GM15510 (cell line): Measurements from ENCODE around the gene PLEKHA7.

Experiments used
- POLR2A ChIP-seq: IDR thresholded peaks from 3 replicates; pipeline ENCODE4 v1.6.1; 2011; ENCODE audit warnings: borderline replicate concordance; ENCODE audit not compliant: insufficient read length; ENCODE audit errors: extremely low read depth

Gene PLEKHA7

DNA sequence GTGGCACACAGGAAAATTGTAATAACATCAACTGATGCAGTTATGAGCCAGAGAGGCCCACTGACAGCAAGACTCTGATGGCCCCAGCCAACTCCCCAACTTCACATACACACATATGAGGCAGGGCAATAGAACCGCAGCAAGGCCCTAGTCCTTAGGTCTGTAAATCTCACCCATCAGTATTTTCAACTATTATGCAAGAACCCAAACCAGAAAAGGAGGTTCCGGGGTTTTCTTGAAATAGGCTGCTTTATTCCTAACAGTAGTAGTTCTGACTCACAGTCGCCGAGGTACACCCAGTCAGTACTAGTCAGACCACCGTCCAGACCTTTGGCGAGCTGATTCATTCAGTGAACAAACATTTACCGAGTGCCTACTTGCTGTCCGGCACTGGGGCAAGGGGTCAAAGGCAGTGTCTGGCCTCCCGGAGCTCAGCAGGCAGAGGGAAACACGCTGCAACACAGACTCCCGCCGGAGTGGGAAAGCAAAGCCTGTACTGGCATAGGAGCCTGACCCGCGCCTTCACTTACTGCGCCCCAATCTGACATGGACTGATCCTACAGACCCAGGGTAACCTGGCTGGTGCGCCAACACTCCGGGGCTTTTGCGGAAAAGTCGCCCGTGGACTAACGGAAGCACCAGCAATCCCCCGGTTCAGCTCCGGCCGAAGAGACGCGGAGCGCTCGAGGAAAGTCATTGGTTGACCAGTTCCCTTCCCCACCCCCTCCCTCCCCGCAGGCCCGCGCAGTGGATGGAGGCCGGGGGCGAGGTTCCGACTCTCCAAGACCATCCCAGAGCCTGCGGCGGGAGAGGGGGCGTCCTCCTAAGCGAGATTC, 1.3 kb downstream of the PLEKHA7 start:
- no peak for TF ChIP-seq POLR2A

GRCh38 chr11:17012179-17012578, 2.0 kb downstream of the PLEKHA7 start:
- no peak for TF ChIP-seq POLR2A

DNA sequence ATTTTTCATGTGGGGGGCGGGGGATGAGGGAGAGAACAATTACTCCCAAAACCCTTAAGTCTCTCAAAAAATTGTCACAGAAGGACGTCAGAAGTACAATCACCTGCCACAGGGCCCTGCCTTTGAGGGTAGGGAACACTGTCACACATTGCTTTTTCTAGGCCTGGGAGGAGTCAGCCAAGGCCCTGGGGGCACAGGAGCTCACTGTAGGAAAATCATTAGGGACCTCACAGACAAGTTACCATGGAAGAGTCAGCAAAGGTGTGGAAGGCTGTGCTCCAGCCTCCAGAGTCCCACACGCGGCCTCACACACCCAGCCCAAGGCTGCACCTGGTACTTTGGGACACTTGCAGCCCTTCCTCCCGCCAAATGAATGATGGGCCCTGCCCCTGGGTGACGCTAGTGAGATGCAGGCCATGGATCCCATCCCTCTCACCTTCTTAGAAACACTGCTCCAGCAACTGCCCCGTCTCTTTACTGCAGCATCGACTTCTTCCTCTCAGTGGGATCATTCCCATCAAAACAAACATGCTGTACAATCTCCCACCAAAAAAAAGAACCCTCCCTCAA, 3.3 kb downstream of the PLEKHA7 start:
- TF ChIP-seq POLR2A, result no peak

- TF ChIP-seq POLR2A, result no peak
These were observed 6.1 kb downstream of the PLEKHA7 start for GRCh38 chr11:17008099-17008498.

GRCh38 chr11:17005646-17006045, 8.6 kb downstream of the PLEKHA7 start:
- TF ChIP-seq POLR2A, result no peak

GRCh38 chr11:17004486-17005148, 9.6 kb downstream of the PLEKHA7 start:
- TF ChIP-seq POLR2A, result no peak

GRCh38 chr11:17003426-17003825, 10.8 kb downstream of the PLEKHA7 start:
- TF ChIP-seq POLR2A, result no peak

DNA sequence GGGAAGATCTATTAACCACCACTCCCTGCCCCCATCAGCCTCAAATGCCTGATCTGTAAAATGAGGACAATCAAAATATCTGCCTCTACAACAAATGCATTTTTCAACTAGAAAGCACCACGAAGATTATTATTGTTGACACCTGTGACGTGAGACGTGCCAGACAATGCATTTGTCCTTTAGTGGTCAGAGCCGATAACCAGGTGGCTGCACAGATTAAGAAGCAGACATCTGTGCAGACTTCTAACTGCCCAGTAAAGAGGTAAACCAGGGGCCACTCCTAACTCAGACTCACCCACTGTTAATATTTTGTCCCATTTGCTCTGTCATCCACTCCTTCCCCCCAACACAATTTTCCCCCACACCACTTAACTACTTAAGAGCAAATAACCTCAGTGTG, 11.7 kb downstream of the PLEKHA7 start:
- TF ChIP-seq POLR2A, result no peak

DNA sequence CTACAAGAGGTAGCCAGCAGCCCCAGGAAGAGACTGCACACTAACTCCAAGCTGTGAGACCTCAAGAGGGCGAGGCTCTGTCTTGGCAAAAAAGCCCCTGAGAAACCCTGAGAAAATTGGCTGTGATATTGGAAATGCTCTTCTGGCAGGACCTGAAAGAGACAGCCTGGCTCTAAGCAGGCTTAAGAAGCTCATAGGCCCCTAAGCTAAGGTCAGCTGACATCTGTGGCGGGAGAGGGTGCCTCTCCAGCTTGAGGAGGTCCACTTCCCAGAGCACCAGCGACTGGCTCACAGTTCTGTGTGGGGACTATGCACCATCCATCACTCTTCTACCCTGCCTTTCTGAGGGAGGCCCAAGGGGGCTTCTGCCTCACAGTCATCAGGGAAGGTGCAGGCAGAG, 12.4 kb downstream of the PLEKHA7 start:
- TF ChIP-seq POLR2A, result no peak

DNA sequence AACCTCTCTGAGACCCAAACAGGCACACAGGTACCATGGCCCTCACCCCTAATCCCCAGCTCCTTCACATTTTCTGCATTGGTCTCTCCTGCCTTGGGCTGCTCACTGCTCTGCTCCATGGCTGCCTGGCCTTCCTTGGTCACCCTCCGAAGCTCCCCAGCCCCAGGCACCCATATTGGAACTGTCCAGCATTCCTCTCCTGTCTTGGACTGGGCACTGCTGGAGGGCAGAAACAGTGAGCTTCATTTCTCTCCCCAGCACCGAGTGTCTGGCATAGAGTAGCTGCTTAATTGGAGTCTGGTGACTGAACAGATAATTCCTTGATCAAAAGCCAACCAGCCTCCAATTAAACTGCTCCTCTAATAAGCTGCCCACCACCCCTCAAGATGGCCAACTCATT, 13.2 kb downstream of the PLEKHA7 start:
- no peak for TF ChIP-seq POLR2A

DNA sequence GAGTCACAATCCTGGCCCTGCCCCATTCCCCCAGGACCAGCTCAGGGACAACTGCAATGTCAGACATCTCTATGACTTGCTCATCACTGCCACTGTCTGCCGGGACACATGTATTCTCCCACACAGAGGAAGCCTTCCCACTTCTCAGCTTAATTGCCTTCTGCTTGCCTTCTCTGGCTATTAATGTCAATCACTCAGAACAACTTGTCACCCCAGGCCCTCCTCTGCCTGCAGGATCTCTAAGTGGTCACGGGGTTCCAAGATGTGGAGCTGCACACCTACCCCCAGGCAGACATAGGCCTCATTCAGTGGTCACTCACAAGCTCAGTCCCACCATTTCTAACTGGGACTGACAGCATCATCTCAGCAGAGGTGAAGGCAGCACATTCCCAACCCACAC, 15.1 kb downstream of the PLEKHA7 start:
- no peak for TF ChIP-seq POLR2A

- TF ChIP-seq POLR2A, result no peak
These were observed 16.6 kb downstream of the PLEKHA7 start for GRCh38 chr11:16997624-16998023.

- TF ChIP-seq POLR2A, result no peak
These were observed 20.7 kb downstream of the PLEKHA7 start for GRCh38 chr11:16993495-16993894.

DNA sequence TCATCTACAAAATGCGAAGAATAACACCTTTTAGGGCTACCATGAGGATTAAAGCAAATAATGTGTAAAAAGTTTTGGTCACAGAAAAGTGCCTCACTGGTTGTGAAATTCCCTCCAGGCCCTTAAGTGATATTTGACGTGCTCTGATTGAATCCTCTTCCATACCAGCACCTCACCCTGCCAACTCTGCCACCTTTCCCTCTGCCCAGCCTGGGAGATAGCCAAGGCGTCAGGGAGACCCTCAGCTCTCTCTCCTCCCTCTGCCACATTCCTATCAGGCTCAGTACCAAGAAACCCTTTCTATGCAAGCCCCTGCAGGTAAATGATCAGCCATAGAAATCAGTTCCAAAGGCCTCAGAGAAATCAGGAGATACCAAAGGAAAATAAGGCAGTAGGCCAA, 21.4 kb downstream of the PLEKHA7 start:
- no peak for TF ChIP-seq POLR2A

DNA sequence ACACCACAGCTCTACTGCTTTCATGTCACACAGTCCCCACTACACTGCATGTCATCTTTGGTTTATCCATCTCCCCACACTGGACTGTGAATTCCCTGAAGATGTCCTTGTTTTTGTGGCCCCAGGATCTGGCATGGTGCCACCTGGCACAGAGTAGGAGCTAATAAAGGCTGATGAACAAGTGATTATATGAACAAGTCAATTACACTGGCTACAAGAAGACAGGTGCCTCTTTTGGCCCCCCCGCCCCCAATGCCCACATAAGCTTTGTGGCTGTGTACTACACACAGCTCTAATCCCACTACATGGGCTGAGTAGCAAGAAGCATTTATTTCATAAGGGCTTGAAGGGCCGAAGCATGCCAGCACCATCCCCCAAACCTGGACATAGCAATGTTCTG, 24.7 kb downstream of the PLEKHA7 start:
- no peak for TF ChIP-seq POLR2A

DNA sequence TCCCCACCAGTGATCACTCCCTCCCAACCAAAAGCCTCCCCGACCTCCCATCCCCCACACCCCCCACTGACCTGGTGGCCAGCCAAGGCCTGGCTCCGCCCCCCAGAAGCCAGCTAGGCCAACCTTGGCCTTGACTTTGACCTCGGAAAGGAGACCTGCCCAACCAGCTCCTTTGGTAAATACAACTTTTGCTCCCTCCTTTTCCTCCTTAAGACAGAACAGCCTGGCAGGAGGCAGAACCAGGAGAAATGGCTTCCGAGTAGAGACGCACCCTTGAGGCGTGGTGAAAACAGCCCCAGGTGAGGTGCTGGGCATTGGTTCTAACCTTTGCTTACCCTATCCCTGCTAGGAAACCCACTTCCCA, 27.0 kb downstream of the PLEKHA7 start:
- no peak for TF ChIP-seq POLR2A
